NT2/D1 (cell line): ENCODE measurements around the gene HAP1.

Experiments used
- SUZ12 ChIP-seq: IDR thresholded peaks from 2 replicates; pipeline ENCODE4 v1.6.1; 2011; ENCODE audit not compliant: insufficient read length, insufficient read depth; ENCODE audit errors: extremely low read depth
- YY1 ChIP-seq: IDR thresholded peaks from 2 replicates; pipeline ENCODE4 v1.6.1; 2011; ENCODE audit not compliant: insufficient read length, insufficient read depth

DNA sequence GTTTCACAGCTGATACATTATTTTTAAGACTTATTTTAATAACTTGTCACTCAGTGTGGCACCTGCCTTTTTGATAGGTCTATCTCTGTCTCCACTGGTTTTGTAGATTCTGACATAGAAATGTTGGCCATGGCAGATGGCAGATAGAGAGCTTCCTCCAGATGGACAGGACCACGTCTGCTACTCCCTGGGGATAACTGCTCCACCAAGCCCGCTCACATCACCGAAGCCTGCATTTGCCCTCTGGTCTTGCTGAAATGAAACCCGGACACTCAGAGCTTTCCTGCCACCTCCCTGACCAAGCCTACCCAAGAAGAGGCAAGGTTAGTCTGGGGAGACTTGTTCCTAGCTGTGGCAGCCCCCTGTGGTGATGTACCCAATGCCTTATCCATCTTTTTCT lies 16.4 kb upstream of the HAP1 start:
- TF ChIP-seq YY1 (no peak), SUZ12 (no peak)
